Measurements from ENCODE around the gene RHBDF1. TPM values are rescaled to one million over a fixed set of nuclear protein-coding genes. Genes with fewer than 3 reads are reported as not detected.

RHBDF1 gene
- total and polyA plus RNA-seq, 10 of the 15 experiments (the other 5 are each of a cell fraction or from before 2014, with no cell fraction given), result 0.04 to 0.85 (median 0.36) TPM; not detected in 3

DNA sequence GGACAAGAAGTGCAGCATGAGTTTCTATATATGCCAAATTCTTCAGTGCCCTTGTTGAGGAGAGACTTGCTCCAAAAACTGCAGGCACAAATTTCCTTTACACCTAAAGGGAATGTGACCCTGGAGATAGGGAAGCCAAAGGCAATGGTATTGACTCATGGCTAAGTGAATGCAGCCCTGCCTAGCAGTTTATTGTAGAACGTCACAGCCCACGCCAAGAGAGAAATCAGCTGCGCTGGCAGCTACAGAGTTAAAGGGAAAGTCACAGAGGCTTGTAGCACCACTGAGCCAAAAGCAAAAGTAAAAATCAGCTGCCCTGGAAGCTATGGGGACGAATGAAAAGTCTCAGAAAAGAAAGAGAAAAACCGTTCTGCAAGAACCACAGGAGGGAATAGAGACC is 29.1 kb downstream of the RHBDF1 start:
- H3K79me2 ChIP-seq (ENCODE audit: control insufficient read depth, insufficient read depth, low read length), result peaks cover 2% of the 10 kb centered on the region; the same call in 1 of the 2 replicates
- no peaks in the 10 kb centered on the region for H4K20me1 ChIP-seq (ENCODE audit: control insufficient read depth, insufficient read depth)
- ChIA-PET POLR2A (interaction anchor here (0.7 kb wide), 1 partner anchor 10 kb away, joined by 3 read pairs; the partner anchor contains the start of genes POLR3K and SNRNP25), RAD21 (ENCODE audit: unreplicated experiment) (no interaction called here), SMC1A (ENCODE audit: uncharacterized antibody, unreplicated experiment) (no interaction called here), CTCF (interaction anchor here (1.5 kb wide), 1 partner anchor 22 kb away, joined by 4 read pairs; no protein-coding TSS in a partner anchor)
- no peak overlapping the region for H3K4me3 ChIP-seq
- no peak overlapping the region for H3K4me2 ChIP-seq (ENCODE audit: control insufficient read depth, insufficient read depth)
- peaks cover 17% of the 10 kb centered on the region for H3K4me1 ChIP-seq (ENCODE audit: control insufficient read depth, insufficient read depth, low read length)
- H3K36me3 ChIP-seq (ENCODE audit: control insufficient read depth in 2 of 2, insufficient read depth in 2 of 2, low read length in 1 of 2), result peaks cover 12% of the 10 kb centered on the region in 2 experiments
- no peaks in the 10 kb centered on the region for H3K27me3 ChIP-seq (replicated peaks in 1 of 2; ENCODE audit: control insufficient read depth in 2 of 2, insufficient read depth in 2 of 2, low read length in 1 of 2)
- H3K9me3 ChIP-seq (replicated peaks; ENCODE audit: control insufficient read depth, insufficient read depth, low read length), result no peaks in the 10 kb centered on the region
- no peak overlapping the region for H2AFZ ChIP-seq (ENCODE audit: control insufficient read depth, low read depth, low read length)
- FAIRE-seq, result no peak
- no peak for DNase-seq (ENCODE audit: low read depth, low spot score)
- intact Hi-C loops (cut with micrococcal nuclease; ENCODE audit: unreplicated experiment), result no loop called here
- ATAC-seq, result no peak
- BruUV-seq (replicated peaks), result no TSS peak
- no peak overlapping the region for H3K9ac ChIP-seq (ENCODE audit: control insufficient read depth, insufficient read depth, low read length)
- H3K27ac ChIP-seq (ENCODE audit: control insufficient read depth, insufficient read depth), result no peak overlapping the region
- WGBS (ENCODE audit: insufficient coverage, insufficient replicate concordance, low lambda C conversion rate, missing lambda C conversion rate), result 90% methylated on average over 4 of the region's 5 CpGs
- TF ChIP-seq SREBF1 (IDR thresholded peaks at IDR 0.05; ENCODE audit: low read length), result no peak
- TF ChIP-seq SPI1 (IDR thresholded peaks at IDR 0.05; ENCODE audit: borderline replicate concordance, insufficient read depth, low read depth, low read length), result no peak
- no peak for TF ChIP-seq SMARCA5 (IDR thresholded peaks at IDR 0.05)
- no peak for TF ChIP-seq CHD4 (IDR thresholded peaks at IDR 0.05)
- no peak for TF ChIP-seq ZBED1 (IDR thresholded peaks at IDR 0.05; ENCODE audit: borderline replicate concordance)
- no peak for TF ChIP-seq STAT3 (IDR thresholded peaks at IDR 0.05; ENCODE audit: low read depth, low read length)
- TF ChIP-seq BHLHE40 (IDR thresholded peaks at IDR 0.05; ENCODE audit: borderline replicate concordance in 1 of 2, low read depth in 2 of 2, low read length in 1 of 2), result no peak
- no peak for TF ChIP-seq RFX5 (IDR thresholded peaks at IDR 0.05; ENCODE audit: low read depth, low read length)
- in situ Hi-C loops (cut with MboI), result no loop called here

DNA sequence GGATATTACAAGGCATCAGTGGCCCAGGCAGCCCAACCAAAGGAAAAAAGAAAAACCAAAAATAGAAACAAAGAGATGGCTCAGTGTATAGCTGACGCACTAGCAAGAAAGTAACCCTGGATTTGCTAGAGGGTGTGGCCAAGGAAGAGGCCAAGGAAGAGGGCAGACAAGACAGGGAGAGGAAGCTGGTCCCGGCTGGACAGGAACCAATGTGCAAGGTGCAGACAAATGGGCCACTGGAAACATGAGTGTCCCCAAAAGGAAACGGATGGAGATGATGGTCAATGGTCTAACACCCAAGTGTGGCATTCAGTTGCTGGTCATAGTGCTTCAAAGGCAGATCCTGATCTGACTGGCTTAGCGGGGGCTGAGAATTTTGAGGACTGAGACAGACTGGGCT is 29.7 kb downstream of the RHBDF1 start:
- no peak for FAIRE-seq
- TF ChIP-seq KLF5 (IDR thresholded peaks at IDR 0.05; ENCODE audit: partially characterized antibody), result no peak
- TF ChIP-seq CEBPZ (IDR thresholded peaks at IDR 0.05; ENCODE audit: low read depth, low read length), result no peak
- no peak for TF ChIP-seq HDAC6 (IDR thresholded peaks at IDR 0.05; ENCODE audit: unreplicated experiment)
- no peak for TF ChIP-seq SP1 (IDR thresholded peaks at IDR 0.05; ENCODE audit: low read depth, low read length)
- no peak for TF ChIP-seq ZNF274 (IDR thresholded peaks at IDR 0.05; ENCODE audit: insufficient read depth, insufficient read length)
- TF ChIP-seq SREBF1 (IDR thresholded peaks at IDR 0.05; ENCODE audit: low read length), result no peak
- TF ChIP-seq CHD4 (IDR thresholded peaks at IDR 0.05), result no peak
- no peak for TF ChIP-seq EGR1 (IDR thresholded peaks at IDR 0.05; ENCODE audit: borderline replicate concordance in 1 of 2, low read depth in 2 of 2, low read length in 2 of 2)
- TF ChIP-seq DPF2 (IDR thresholded peaks at IDR 0.05), result no peak
- no peak for TF ChIP-seq NFYB (IDR thresholded peaks at IDR 0.05; ENCODE audit: insufficient read depth, low read depth, low read length)
- no peak for TF ChIP-seq MEF2B (IDR thresholded peaks at IDR 0.05; ENCODE audit: partially characterized antibody, poor library complexity, severe bottlenecking)

More for the DNA sequence above, 29.7 kb downstream of the RHBDF1 start:
- H2AFZ ChIP-seq (ENCODE audit: control insufficient read depth, low read depth, low read length), result no peak overlapping the region
- BruUV-seq (replicated peaks), result no TSS peak
- ChIA-PET SMC1A (ENCODE audit: uncharacterized antibody, unreplicated experiment) (no interaction called here), RAD21 (ENCODE audit: unreplicated experiment) (no interaction called here), POLR2A (no interaction called here), CTCF (interaction anchor here (1.5 kb wide), 1 partner anchor 23 kb away, joined by 4 read pairs; no protein-coding TSS in a partner anchor)
- H3K4me2 ChIP-seq (ENCODE audit: control insufficient read depth, insufficient read depth), result no peak overlapping the region
- H3K79me2 ChIP-seq (ENCODE audit: control insufficient read depth, insufficient read depth, low read length), result peaks cover 2% of the 10 kb centered on the region; the same call in 1 of the 2 replicates
- ATAC-seq, result no peak
- no peaks in the 10 kb centered on the region for H3K27me3 ChIP-seq (replicated peaks in 1 of 2; ENCODE audit: control insufficient read depth in 2 of 2, insufficient read depth in 2 of 2, low read length in 1 of 2)
- H4K20me1 ChIP-seq (ENCODE audit: control insufficient read depth, insufficient read depth), result no peaks in the 10 kb centered on the region
- no peak for DNase-seq (ENCODE audit: low read depth, low spot score)
- intact Hi-C loops (cut with micrococcal nuclease; ENCODE audit: unreplicated experiment) (no loop called here), in situ Hi-C loops (cut with MboI) (no loop called here)
- H3K4me3 ChIP-seq, result no peak overlapping the region
- no peak overlapping the region for H3K27ac ChIP-seq (ENCODE audit: control insufficient read depth, insufficient read depth)
- H3K36me3 ChIP-seq (ENCODE audit: control insufficient read depth in 2 of 2, insufficient read depth in 2 of 2, low read length in 1 of 2), result peaks cover 12 to 14% of the 10 kb centered on the region in 2 experiments
- H3K9ac ChIP-seq (ENCODE audit: control insufficient read depth, insufficient read depth, low read length), result no peak overlapping the region
- peaks cover 20% of the 10 kb centered on the region for H3K4me1 ChIP-seq (ENCODE audit: control insufficient read depth, insufficient read depth, low read length)
- WGBS (ENCODE audit: insufficient coverage, insufficient replicate concordance, low lambda C conversion rate, missing lambda C conversion rate), result 88% methylated on average over 4 of the region's 4 CpGs
- H3K9me3 ChIP-seq (replicated peaks; ENCODE audit: control insufficient read depth, insufficient read depth, low read length), result no peaks in the 10 kb centered on the region
